HepG2 (cell line): ENCODE measurements around the gene ARHGEF26. TPM values are rescaled to one million over a fixed set of nuclear protein-coding genes. Genes with fewer than 3 reads are reported as not detected.

Experiments
- AGO1 ChIP-seq: fragments of 200-400 bp; formaldehyde crosslinking; IDR thresholded peaks from 2 replicates; pipeline ENCODE4 v1.6.1; 2017; ENCODE audit warnings: mild to moderate bottlenecking, low read depth, low read length, moderate library complexity; ENCODE audit not compliant: poor library complexity, severe bottlenecking
- ARHGAP35 ChIP-seq: sonication (generic); formaldehyde crosslinking; IDR thresholded peaks from 2 replicates; pipeline ENCODE4 v1.9.0; 2022; ENCODE audit warnings: mild to moderate bottlenecking, inconsistent platforms, moderate library complexity, missing genetic modification reagents, borderline replicate concordance
- CEBPG ChIP-seq: IDR thresholded peaks from 2 replicates; pipeline ENCODE4 v1.6.1; 2016
- KDM6A ChIP-seq: IDR thresholded peaks from 2 replicates; pipeline ENCODE4 v1.6.1; 2016; ENCODE audit warnings: low read depth
- MTA3 ChIP-seq: sonication (generic); formaldehyde crosslinking; IDR thresholded peaks from 2 replicates; pipeline ENCODE4 v1.4.0; 2020; ENCODE audit warnings: missing genetic modification reagents
- NR2F2 ChIP-seq: IDR thresholded peaks from 2 replicates; pipeline ENCODE4 v1.6.1; 2012; ENCODE audit warnings: low read depth, inconsistent platforms, borderline replicate concordance
- PHF21A ChIP-seq: sonication (generic); formaldehyde crosslinking; IDR thresholded peaks from 2 replicates; pipeline ENCODE4 v1.5.0; 2020; ENCODE audit warnings: mild to moderate bottlenecking, missing genetic modification reagents
- RFX3 ChIP-seq: IDR thresholded peaks from 2 replicates; pipeline ENCODE4 v1.6.1; 2016; ENCODE audit warnings: missing biosample characterization, missing genetic modification reagents
- RORA ChIP-seq: sonication (generic); formaldehyde crosslinking; IDR thresholded peaks from 2 replicates; pipeline ENCODE4 v1.5.0; 2020; ENCODE audit warnings: mild to moderate bottlenecking, missing genetic modification reagents, moderate library complexity
- ZFP82 ChIP-seq: sonication (generic); formaldehyde crosslinking; IDR thresholded peaks from 2 replicates; pipeline ENCODE4 v1.5.1; 2020; ENCODE audit warnings: mild to moderate bottlenecking, missing genetic modification reagents, borderline replicate concordance
- ZNF296 ChIP-seq: sonication (generic); formaldehyde crosslinking; conservative IDR thresholded peaks from 2 replicates; pipeline ENCODE4 v1.5.0; 2020; ENCODE audit warnings: mild to moderate bottlenecking, missing genetic modification reagents
- ZNF674 ChIP-seq: sonication (generic); formaldehyde crosslinking; IDR thresholded peaks from 2 replicates; pipeline ENCODE4 v1.5.0; 2020; ENCODE audit warnings: low read depth, mild to moderate bottlenecking, missing genetic modification reagents
- ZNF766 ChIP-seq: sonication (generic); formaldehyde crosslinking; IDR thresholded peaks from 2 replicates; pipeline ENCODE4 v1.5.0; 2020; ENCODE audit warnings: missing genetic modification reagents, borderline replicate concordance
- ZSCAN21 ChIP-seq: sonication (generic); formaldehyde crosslinking; IDR thresholded peaks from 2 replicates; pipeline ENCODE4 v1.8.0; 2022; ENCODE audit warnings: mild to moderate bottlenecking, missing genetic modification reagents, moderate library complexity, borderline replicate concordance
- polyA plus RNA-seq, 8 experiments: library from polyadenylated mRNA; depleted of rRNA in 3 of 8; stranded (reverse) in 7 of 8; unstranded in 1 of 8; fragments of >200 nt; fragmentation: Illumina TruSeq in 4 of 8; extraction: Trizol in 4 of 8; gene quantifications; 2 replicates each; pipeline versions ENCODE4 v1.2.1 to v1.2.3, GENCODE V29; 2011 to 2016; ENCODE audit warnings: low read depth in 4 of 8, missing spikeins in 1 of 8, mixed read lengths in 1 of 8; ENCODE audit not compliant: insufficient read depth in 1 of 8
- total RNA-seq, 5 experiments: library from RNA; depleted of rRNA; stranded (reverse); fragments of >200 nt; fragmentation: Illumina TruSeq; extraction: Trizol; gene quantifications; 2 replicates each; pipeline ENCODE4 v1.2.3, GENCODE V29; 2016; ENCODE audit warnings: low read depth in 1 of 5
- TF ChIP-seq, protein P1 (sequence below): sonication (generic); formaldehyde crosslinking; IDR thresholded peaks from 2 replicates; pipeline ENCODE4 v1.4.0; 2020; ENCODE audit warnings: mild to moderate bottlenecking, missing genetic modification reagents
- TF ChIP-seq, protein P2 (sequence below): sonication (generic); formaldehyde crosslinking; IDR thresholded peaks from 2 replicates; pipeline ENCODE4 v1.4.0; 2020; ENCODE audit warnings: missing genetic modification reagents, borderline replicate concordance
- TF ChIP-seq, protein P3 (sequence below): sonication (generic); formaldehyde crosslinking; IDR thresholded peaks from 2 replicates; pipeline ENCODE4 v1.4.0; 2020; ENCODE audit warnings: missing genetic modification reagents, borderline replicate concordance
- TF ChIP-seq, protein P4 (sequence below): IDR thresholded peaks from 2 replicates; pipeline ENCODE4 v1.6.1; 2016; ENCODE audit warnings: low read depth, control low read depth

Gene ARHGEF26
- total and polyA plus RNA-seq, 2 of the 13 experiments (the other 11 are each of a cell fraction or from before 2014, with no cell fraction given) = 0.74 to 6.1 TPM

DNA sequence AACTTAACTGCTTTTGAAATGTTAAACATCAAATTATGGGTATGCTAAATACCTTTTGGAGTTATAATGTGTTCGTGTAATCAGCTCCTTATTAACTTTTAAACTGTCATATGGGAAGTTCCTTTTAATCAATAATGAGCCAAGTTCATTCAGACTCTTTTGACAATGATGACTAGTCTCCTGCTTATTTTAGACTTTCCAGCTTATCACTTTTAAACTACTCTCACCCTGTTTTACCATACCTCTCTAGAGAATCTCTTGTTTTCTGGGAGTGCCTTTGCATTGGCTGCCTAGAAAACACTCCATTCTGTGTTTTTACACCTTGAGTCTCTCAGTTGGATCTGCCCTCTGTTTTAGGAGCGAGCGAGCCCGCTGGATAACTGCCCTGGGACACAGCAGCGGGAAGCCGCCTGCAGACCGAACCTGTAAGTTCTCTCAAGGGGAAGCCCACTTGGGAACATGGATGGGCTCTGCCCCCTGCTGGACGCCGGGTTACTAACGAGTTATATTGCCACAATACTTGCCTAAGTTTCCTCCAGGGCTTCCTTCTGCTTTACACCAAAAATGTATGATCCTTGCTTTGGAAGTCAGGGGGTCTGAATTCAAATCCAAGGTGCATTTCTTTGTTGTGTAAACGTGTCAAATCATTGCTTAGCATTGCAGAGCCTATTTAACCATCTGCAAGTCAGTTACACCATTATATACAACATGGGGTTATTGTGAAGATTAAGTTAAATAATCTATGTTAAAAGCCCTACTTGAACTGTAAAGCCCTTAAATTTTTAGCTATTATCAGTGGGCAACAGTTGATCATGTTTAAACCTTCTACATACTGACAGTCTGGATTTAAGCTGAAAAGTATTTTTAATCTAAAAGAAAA, 131.8 kb downstream of the ARHGEF26 start (continued):
- TF ChIP-seq, protein P1, sequence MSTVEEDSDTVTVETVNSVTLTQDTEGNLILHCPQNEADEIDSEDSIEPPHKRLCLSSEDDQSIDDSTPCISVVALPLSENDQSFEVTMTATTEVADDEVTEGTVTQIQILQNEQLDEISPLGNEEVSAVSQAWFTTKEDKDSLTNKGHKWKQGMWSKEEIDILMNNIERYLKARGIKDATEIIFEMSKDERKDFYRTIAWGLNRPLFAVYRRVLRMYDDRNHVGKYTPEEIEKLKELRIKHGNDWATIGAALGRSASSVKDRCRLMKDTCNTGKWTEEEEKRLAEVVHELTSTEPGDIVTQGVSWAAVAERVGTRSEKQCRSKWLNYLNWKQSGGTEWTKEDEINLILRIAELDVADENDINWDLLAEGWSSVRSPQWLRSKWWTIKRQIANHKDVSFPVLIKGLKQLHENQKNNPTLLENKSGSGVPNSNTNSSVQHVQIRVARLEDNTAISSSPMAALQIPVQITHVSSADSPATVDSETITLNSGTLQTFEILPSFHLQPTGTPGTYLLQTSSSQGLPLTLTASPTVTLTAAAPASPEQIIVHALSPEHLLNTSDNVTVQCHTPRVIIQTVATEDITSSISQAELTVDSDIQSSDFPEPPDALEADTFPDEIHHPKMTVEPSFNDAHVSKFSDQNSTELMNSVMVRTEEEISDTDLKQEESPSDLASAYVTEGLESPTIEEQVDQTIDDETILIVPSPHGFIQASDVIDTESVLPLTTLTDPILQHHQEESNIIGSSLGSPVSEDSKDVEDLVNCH (CRISPR knock-in tag) = no peak
- no peak for TF ChIP-seq NR2F2
- TF ChIP-seq AGO1 = no peak
- TF ChIP-seq ZNF674 = no peak
- TF ChIP-seq PHF21A = no peak
- peak; percentile 33; the same call in 1 of the 2 replicates for TF ChIP-seq CEBPG (CRISPR knock-in tag)
- TF ChIP-seq ZNF296 (CRISPR knock-in tag) = no peak
- TF ChIP-seq ZFP82 (CRISPR knock-in tag) = no peak
- TF ChIP-seq ARHGAP35 = no peak
- TF ChIP-seq, protein P2, sequence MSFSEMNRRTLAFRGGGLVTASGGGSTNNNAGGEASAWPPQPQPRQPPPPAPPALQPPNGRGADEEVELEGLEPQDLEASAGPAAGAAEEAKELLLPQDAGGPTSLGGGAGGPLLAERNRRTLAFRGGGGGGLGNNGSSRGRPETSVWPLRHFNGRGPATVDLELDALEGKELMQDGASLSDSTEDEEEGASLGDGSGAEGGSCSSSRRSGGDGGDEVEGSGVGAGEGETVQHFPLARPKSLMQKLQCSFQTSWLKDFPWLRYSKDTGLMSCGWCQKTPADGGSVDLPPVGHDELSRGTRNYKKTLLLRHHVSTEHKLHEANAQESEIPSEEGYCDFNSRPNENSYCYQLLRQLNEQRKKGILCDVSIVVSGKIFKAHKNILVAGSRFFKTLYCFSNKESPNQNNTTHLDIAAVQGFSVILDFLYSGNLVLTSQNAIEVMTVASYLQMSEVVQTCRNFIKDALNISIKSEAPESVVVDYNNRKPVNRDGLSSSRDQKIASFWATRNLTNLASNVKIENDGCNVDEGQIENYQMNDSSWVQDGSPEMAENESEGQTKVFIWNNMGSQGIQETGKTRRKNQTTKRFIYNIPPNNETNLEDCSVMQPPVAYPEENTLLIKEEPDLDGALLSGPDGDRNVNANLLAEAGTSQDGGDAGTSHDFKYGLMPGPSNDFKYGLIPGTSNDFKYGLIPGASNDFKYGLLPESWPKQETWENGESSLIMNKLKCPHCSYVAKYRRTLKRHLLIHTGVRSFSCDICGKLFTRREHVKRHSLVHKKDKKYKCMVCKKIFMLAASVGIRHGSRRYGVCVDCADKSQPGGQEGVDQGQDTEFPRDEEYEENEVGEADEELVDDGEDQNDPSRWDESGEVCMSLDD = no peak
- TF ChIP-seq ZSCAN21 = no peak
- TF ChIP-seq RORA (CRISPR knock-in tag) = no peak
- TF ChIP-seq KDM6A = no peak
- TF ChIP-seq, protein P3, sequence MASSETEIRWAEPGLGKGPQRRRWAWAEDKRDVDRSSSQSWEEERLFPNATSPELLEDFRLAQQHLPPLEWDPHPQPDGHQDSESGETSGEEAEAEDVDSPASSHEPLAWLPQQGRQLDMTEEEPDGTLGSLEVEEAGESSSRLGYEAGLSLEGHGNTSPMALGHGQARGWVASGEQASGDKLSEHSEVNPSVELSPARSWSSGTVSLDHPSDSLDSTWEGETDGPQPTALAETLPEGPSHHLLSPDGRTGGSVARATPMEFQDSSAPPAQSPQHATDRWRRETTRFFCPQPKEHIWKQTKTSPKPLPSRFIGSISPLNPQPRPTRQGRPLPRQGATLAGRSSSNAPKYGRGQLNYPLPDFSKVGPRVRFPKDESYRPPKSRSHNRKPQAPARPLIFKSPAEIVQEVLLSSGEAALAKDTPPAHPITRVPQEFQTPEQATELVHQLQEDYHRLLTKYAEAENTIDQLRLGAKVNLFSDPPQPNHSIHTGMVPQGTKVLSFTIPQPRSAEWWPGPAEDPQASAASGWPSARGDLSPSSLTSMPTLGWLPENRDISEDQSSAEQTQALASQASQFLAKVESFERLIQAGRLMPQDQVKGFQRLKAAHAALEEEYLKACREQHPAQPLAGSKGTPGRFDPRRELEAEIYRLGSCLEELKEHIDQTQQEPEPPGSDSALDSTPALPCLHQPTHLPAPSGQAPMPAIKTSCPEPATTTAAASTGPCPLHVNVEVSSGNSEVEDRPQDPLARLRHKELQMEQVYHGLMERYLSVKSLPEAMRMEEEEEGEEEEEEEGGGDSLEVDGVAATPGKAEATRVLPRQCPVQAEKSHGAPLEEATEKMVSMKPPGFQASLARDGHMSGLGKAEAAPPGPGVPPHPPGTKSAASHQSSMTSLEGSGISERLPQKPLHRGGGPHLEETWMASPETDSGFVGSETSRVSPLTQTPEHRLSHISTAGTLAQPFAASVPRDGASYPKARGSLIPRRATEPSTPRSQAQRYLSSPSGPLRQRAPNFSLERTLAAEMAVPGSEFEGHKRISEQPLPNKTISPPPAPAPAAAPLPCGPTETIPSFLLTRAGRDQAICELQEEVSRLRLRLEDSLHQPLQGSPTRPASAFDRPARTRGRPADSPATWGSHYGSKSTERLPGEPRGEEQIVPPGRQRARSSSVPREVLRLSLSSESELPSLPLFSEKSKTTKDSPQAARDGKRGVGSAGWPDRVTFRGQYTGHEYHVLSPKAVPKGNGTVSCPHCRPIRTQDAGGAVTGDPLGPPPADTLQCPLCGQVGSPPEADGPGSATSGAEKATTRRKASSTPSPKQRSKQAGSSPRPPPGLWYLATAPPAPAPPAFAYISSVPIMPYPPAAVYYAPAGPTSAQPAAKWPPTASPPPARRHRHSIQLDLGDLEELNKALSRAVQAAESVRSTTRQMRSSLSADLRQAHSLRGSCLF (CRISPR knock-in tag) = no peak
- no peak for TF ChIP-seq RFX3
- no peak for TF ChIP-seq MTA3 (CRISPR knock-in tag)
- no peak for TF ChIP-seq ZNF766 (CRISPR knock-in tag)
- TF ChIP-seq, protein P4, sequence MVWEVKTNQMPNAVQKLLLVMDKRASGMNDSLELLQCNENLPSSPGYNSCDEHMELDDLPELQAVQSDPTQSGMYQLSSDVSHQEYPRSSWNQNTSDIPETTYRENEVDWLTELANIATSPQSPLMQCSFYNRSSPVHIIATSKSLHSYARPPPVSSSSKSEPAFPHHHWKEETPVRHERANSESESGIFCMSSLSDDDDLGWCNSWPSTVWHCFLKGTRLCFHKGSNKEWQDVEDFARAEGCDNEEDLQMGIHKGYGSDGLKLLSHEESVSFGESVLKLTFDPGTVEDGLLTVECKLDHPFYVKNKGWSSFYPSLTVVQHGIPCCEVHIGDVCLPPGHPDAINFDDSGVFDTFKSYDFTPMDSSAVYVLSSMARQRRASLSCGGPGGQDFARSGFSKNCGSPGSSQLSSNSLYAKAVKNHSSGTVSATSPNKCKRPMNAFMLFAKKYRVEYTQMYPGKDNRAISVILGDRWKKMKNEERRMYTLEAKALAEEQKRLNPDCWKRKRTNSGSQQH (CRISPR knock-in tag) = no peak
